ENCODE data around the gene ACD. TPM values are rescaled to one million over a fixed set of nuclear protein-coding genes. Genes with fewer than 3 reads are reported as not detected.

Gene ACD
- total and polyA plus RNA-seq, 2 of the 8 experiments (the other 6 are each of a cell fraction or from before 2014, with no cell fraction given) = 34.8 to 58.0 TPM

GRCh38 chr16:67660564-67661028 is 536 bp upstream of the ACD start, which contains the start of gene PARD6A (continued):
- TF ChIP-seq KDM1A (IDR thresholded peaks at IDR 0.05; ENCODE audit: borderline replicate concordance, low read length) (no peak), CREB1 (IDR thresholded peaks at IDR 0.05) (peak; percentile 98), SP1 (IDR thresholded peaks at IDR 0.05; ENCODE audit: low read depth, low read length) (0 out of 2 replicates have a peak, but pooled peaks have one; percentile 5), NANOG (IDR thresholded peaks at IDR 0.05; ENCODE audit: insufficient read depth, low read depth, low read length, poor library complexity, severe bottlenecking) (no peak), POLR2A (IDR thresholded peaks at IDR 0.05; ENCODE audit: control extremely low read depth in 1 of 2, low read depth in 2 of 2, low read length in 2 of 2) (peak in 1 of 2 experiments; percentile 16; a peak in 1 of 3 replicates), CTCF (IDR thresholded peaks at IDR 0.05; ENCODE audit: control extremely low read depth in 1 of 3, insufficient read depth in 1 of 3, low read depth in 1 of 3, low read length in 3 of 3) (0 out of 4 replicates have a peak, but pooled peaks of 1 of the 3 experiments have one; percentile 5), GTF2F1 (IDR thresholded peaks at IDR 0.05; ENCODE audit: borderline replicate concordance, low read depth, low read length) (no peak), GABPA (IDR thresholded peaks at IDR 0.05; ENCODE audit: borderline replicate concordance, insufficient read depth, low read length) (no peak), EZH2 (IDR thresholded peaks at IDR 0.05; ENCODE audit: low read depth, low read length, severe bottlenecking) (no peak), RFX5 (IDR thresholded peaks at IDR 0.05; ENCODE audit: borderline replicate concordance, low read depth, low read length) (no peak), POU5F1 (IDR thresholded peaks at IDR 0.05; ENCODE audit: low read depth, low read length) (no peak), ATF2 (IDR thresholded peaks at IDR 0.05; ENCODE audit: low read length) (peak; percentile 86)
